HG02884 (cell line): ENCODE data around the gene MARK2.
"Not testable (repeated sequence)": the region's sequence is repeated elsewhere in the genome, so short reads cannot be mapped to it uniquely, and the experiment has no call there.

Source experiments
- ATAC-seq: cut with Tn5 transposase; IDR thresholded peaks from one replicate; pipeline ENCODE4 v1.9.1; 2021; ENCODE audit warnings: mild to moderate bottlenecking, moderate library complexity; ENCODE audit not compliant: unreplicated experiment

MARK2 gene

DNA sequence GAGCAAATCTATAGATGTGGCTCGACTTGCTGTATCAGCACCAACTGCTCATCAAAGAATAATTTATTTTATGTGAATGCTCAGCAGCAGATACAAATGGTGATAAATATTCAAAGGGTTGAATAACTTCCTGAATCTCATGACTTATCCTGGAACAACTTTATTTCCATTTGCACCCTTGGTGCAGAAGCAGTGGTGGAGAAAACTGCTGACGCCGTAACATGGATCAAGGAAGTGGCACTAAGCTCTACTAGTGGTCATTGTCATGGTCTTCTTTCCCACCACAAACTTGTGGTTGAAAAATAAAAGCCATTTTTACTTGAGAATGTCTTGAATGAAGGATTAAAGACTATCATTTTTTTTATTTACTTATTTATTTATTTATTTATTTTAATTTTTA, 14.6 kb downstream of the MARK2 start:
- ATAC-seq: no peak

DNA sequence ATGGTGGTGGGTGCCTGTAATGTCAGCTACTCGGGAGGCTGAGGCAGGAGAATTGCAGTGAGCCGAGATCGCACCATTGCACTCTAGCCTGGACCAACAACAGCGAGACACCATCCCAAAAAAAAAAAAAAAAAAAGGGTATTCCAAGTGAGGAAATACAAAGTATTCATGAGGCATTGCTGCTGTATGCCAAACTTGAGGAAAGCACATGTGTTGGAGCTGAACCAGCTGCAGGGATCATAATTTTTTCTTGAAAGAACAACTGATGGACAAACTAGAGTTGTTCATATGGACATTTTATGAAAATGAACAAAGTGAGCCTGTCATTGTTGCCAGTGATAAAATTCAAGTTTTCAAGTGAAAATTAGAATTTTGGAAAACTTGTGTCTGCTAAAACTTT, 15.8 kb downstream of the MARK2 start:
- ATAC-seq: no peak

DNA sequence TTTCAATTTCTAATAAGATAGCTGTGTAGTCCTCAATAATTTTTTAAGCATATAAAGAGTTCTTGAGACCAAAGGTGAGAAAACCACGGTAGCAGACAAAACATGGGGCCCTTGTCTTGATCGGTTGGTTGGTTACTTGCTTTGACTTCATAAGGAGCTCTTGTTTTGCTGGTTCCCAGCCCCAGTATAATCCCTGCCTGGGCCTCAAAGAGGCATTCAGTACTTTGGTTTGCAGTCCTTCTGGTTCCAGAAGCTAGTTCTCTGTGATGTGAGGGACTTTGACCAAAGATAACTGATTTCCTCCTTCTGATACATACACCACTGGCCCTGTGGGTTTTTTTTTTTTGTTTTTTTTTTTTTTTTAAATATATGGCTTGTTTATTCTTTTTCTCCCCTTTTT, 17.1 kb downstream of the MARK2 start:
- no peak for ATAC-seq

DNA sequence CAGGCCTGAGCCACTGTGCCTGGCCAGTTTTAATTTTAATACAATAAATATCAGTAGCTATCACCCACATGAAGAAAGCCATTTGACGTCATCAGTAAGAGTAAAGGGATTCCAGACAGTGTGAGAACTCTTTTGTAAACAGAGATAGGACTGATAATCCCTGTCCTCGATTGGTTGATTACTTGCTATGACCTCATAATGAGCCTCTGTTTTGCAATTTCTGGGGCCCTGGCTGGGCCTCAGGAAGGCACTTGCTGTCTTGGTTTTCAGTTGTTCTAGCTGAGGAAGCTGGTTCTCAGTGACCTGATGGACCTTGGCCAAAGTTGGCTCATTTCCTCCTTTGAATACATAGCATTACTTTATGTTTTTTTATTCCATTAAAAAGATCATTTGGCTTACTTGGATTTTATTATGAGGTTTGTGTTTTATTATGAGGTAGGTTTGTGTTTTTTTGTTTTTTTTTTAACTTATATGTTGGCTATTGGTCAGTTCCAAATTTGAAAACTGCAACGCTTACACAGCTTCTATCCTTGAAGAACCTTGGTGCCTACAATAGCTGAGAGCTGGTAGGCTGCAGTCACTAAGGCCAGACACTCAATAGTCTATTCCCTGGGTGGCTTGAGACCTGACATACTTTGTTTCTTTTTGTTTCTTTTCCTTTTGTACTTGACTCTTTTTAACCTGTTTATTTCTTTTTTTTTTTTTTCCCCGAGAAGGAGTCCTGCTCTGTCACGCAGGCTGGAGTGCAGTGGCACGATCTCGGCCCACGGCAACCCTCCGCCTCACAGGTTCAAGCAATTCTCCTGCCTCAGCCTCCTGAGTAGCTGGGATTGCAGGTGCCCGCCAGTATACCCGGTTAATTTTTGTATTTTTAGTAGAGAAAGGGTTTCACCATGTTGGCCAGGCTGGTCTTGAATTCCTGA, 20.0 kb downstream of the MARK2 start:
- no peak for ATAC-seq

DNA sequence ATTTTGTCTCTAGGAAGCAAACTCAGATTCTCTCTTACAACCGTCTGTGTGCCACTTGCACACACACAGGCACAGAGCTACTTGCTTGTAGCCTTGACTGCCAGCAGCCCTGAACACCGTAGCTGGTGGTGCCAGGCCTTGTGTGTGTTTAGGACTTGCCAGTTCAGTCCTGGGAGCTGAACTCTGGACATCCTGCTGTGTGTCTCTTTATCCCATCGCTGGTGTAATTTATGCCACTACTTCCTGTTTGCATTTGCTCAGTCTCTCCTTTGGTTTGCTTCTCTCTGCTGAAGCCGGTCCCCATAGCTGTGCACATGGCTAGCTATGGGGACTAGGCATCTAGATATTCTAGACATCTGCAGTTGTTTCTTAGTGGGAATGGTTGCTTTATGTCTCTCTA, 24.0 kb downstream of the MARK2 start:
- no peak for ATAC-seq

DNA sequence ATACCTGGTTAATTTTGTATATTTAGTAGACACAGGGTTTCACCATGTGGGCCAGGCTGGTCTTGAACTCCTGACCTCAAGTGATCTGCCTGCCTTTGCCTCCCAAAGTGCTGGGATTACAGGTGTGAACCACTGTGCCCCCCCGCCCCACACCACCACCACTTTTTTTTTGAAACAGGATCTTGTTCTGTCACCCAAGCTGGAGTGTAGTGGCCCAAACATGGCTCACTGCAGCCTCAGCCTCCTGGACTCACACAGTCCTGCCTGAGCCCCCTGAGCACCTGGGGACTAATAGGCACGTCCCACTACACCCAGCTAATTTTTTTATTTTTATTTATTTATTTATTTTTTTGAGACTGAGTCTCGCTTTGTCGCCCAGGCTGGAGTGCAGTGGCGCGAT, 24.7 kb downstream of the MARK2 start:
- not testable (repeated sequence) for ATAC-seq

DNA sequence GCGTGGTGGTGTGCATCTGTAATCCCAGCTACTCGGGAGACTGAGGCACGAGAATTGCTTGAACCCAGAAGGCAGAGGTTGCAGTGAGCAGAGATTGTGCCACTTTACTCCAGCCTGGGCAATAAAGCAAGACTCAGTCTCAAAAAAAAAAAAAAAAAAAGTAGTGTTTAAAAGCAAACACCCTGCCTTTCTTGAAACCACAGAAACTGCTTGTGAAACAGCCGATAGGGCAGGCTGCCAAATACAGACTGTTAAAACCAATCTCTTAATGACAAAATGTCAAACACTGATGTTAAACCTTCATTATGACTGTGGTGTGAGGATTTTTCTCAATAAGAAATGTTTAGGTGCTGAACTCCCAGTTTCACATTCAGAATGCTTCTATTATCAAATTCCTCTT, 27.3 kb downstream of the MARK2 start:
- no peak for ATAC-seq

DNA sequence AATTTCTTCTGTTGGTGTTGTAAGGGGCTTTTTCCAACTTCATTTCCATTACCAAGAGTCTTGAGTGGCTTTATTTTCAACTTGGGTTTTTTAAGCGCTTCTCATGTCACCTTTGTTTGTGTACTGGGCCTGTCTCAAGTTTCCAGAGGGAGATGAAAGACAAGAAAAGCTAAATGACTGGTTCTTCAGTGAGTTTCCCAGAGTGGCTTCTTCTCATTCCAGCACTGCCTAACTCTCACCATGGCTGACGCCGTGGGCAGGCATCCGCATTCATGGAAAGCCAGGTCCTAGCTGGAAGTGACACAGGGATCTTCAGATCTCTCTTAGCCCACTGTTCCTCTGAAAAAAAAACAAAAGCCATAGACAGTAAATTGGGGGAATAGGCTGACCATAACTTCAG, 28.6 kb downstream of the MARK2 start:
- ATAC-seq: no peak

DNA sequence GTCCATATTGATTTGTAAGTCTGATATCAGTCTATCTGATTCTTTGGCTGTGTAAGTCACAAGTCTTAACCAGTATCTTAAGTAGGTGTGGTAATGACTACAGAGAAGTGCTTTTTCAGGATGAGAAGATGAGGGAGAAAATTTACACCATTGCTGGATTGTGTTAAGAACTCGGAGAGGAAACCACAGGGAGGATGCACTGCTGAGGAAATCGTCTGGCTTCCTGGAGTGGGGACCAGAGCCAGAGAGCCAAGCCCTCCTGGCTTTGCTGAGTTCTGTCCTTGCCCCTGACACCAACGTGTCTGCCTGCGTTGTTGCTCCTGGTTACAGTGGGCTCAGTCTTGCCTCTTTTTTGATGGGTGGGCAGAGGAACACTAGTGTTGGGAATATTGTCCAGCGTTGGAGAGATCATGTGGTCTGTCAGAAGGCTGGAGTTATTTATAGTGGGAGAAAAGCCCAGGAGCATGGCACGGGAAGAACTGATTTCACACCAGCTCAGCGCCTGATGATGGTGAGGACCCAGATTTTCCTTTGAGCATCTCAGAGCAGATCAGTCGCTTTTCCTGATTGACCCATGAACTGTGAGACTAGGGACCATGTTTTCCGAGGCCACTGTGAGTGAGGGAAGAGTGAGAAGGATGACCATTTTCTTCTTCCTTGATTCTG, 29.6 kb downstream of the MARK2 start:
- ATAC-seq: no peak

DNA sequence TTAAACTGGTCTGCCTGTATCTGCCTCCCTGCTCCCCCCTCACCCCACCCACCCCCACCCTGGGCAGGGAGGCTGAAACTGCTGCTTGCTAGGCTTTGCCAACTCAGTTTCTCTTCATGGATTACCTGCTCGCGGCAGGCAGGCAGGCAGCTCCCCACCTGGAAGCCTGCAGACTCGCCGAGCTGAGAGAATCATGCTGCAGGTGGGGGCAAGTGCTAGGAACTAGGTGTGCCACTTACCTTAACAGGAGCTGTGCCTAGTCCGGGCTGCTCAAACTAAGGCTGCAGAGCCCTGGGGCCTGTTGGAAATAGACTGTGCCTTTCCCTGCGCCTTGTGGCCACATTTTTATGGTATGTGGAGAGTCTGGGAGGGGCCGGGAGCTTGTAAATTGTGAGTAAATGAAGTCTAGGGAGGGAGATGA, 30.3 kb downstream of the MARK2 start:
- ATAC-seq: no peak

DNA sequence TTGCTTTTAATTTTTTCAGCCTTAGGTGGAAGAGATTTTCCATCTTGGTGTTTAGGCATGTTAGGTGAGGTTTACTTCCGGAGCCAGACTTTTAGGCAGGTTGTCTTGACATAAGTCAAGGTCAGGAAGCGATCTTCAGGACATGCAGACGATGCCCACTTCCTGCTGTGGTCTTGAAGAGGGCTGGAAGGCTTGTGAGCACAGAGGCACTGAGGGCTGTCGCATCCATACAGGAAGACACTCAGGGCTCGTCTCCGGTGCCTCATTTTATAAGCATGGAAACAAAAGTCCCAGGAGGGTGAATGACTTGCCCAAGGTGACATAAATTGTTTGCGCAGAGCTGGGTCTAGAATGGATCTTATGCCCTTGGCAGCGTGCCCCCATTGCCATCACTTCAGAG, 30.8 kb downstream of the MARK2 start:
- no peak for ATAC-seq

DNA sequence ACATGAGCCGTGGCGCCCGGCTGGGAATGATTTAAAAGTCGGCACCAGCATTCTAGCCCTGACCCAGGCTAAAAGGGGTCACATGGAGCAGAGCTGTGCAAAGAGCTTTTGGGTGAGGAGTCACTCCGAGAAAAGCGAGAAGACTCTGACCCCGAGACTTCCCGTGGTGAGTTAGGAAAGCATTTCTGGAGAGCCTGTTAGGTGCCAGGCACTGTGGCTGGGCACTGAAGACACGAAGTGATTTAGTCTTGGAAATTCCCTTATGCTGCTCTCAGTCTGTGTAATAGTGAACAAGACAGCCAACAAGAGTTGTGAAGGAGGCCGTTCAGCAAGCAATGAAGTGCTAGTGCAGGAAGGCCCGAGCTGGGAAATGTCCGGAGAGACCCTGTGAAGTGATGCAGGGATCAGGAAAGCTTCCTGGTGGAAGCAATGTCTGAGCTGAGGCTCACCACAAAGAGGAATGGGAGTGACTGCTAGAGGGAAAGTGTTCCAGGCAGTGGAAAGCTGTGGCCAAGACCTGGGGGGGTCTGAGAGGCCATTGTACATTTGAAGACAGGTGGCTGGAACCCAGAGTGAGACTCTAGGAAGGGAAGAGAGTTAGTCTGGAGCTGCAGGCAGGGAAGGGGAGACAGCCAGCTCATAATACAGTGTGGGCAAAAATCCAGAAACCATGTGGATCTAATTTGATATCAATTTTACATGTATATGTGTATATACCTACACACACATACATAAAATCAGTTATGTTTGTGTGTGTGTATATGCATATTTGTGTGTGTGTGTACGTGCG, 31.6 kb downstream of the MARK2 start:
- no peak for ATAC-seq

DNA sequence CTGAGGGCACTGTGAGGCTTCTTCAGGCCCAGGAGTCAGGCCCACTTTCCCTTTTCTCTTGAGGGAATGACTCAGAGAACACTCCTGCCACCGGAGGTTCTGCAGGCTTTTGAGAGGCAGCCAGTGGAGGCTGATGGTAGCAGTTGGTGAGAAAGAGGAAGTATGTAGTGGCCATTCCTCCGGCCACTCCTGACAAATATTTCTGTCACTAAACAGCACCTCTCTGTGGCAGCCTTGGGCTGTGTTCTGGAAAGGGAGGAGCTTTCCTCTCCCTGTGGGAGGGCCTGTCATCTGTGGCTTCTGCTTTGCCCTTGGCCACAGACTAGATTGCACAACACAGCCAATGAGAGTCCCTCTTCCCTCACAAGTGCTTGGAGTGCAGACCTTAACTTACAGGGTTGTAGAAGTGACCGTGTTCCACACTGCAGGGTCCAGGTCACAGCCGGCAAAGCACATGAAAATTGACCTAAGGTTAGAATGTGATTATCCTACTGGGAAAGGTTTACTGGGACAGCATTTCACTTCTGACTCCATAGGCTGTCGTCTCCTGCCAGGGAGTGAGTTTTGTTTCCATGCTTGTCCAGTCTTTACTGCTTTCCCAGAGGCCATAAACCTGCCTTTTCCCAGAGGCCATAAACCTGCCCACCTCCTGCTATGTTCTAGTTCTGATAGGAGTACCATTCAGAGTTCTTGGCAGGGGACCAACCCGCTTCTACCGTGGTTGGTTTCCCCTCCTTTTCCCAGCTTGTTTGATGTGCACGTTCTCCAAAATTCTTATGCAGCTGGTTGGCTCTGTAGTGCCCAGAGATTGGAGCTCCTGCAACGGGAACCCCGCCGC, 33.3 kb downstream of the MARK2 start:
- peak; percentile 84 for ATAC-seq

DNA sequence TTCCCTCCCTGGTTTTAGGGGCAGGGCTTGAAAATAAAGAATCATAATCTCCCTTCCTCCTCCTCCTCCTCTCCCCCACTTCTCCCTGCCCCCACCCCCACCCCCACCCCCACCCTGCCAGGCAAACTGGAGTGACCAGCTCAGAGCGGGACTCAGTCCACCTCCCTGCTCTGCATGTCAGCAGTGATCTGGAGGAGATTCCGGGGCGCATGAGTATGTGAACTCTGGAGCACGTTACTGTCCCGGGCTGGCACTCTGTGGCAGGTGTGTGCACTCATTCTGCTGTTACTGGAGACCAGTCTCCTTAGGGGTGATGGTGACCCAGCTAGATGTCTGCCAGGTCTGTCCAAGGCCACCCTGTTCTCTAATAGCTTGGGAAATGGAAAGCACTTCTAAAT, 33.9 kb downstream of the MARK2 start:
- ATAC-seq: no peak

DNA sequence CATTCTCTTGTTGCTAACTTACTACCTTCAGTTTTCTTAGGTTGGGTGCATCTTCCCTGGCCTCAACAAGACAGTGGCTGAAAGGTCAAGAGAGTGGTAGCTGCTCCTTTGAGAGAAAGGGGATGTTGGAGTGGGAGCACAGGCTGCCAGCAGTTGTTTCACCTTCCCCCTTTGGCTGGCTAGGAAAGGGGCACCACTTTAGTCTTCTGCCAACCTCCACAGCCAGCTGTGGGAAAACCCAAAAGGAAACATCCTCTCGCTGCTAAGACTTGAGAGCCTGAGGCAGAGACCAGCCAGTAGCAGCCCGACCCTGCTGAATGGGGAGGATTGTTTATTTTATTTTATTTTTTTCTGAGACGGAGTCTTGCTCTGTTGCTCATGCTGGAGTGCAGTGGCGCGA, 34.4 kb downstream of the MARK2 start:
- ATAC-seq: no peak

DNA sequence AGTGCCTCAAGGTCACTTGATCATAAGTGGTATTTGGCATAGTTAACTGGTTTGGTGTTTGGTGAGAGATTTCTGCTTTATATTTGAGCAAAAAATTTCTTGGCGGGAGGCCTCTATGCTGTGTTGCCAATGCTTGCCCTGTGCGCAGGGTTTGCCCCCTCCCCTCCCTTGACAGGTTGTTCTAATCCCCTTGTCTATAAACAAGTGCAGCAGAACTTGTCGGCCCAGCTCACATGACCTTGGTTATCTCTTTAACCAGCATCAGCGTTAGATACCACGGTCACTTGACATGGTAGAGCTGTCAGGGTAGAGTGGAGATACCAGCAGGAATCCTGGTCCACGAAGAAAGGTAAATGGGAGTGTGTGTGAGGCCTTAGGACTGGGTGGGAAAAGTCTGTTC, 35.6 kb downstream of the MARK2 start:
- no peak for ATAC-seq

DNA sequence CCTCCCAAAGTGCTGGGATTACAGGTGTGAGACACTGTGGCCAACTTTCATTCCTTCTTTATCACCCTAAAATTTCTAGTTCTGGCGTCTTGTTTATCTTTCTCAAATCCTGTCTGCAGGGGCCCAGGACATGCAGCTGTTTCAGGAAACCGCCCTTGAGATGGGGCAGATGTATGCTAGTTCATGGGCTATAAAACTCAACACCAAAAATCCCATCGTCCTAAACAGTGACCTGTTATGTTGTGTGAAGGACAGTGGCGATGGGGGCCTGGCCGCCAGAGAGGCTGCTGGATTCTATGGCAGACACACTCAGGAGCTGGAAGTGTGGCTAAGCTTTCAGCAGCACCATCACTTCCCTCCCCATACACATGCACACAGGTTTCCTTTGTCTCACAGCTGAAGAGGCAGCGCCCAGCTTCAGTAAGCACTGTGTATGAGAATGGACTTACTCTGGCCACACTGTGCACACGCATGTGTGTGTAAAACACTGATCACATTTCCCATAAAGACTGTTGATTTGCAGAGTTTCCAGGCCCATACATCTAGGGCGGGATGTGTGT, 36.7 kb downstream of the MARK2 start:
- ATAC-seq: no peak

DNA sequence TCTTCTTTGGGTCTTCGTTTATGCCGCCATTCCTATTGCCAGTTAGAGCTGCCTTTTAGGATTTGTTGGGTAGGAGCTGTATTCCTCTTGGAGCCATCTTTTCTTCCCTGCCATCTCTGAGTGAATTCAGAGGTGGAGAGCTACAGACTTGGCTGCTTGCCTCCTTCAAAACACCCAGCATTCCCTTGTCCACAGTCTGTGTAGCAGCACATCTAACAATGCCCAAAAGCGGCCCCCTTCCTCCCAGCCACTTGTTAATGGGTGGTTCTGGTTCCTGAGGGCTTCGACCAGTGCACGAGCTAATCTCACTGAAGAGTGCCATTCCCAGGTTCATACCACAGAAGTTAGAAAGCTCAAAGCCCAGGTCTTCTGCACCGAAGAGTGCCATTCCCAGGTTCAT, 37.7 kb downstream of the MARK2 start:
- ATAC-seq: no peak

DNA sequence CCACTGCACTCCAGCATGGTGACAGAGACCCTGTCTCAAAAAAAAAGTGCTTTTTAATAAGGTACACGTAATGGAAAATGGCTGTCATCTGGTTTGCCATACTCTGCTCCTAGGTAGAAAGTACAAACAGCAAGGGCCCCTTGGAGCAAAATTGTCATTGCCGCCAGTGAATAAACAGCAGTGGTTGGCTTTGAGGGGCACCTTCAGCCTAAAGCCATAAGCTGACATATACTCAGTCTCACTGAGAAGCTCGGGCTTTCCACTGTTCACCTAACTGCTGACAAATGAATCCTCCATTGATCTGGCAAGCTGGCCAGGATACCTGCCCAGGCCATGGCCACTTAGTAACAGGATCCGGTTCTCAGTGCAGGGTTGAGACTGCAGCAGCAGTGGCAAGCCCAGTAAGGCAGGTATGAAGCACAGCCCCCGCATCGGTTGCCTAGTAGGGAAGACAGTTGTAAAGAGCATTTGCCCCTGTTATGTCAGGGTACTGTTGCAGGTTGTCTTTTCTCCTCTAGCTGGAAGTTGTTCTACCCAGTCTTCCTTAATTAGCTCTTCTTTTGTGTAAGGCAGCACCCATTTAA, 38.8 kb downstream of the MARK2 start:
- ATAC-seq: no peak
